Measurements from ENCODE around the gene SEPTIN11. TPM values are rescaled to one million over a fixed set of nuclear protein-coding genes. Genes with fewer than 3 reads are reported as not detected.
"Not testable (repeated sequence)": the region's sequence is repeated elsewhere in the genome, so short reads cannot be mapped to it uniquely, and the experiment has no call there.

Gene SEPTIN11
- total RNA-seq, 4 donors from 2014 or later: 10.4 to 56.6 (median 36.3) TPM

DNA sequence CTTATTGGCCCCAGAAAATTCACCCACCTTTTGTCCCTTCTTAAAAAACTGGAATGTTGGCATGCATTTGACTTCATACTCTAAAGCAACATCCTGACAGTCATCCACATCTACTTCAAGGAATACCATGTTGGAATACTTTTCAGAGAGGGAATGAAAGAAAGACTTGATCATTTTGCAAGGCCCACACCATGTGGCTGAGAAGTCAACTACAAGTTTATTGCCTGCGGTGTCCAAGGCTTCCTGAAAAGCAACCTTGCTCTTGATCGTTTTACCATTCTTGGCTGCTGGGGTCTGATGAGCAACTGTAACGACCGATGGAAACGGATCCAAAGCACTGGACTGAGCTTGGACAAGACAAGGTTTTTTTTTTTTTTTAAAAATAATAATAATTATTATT lies 9.3 kb downstream of the SEPTIN11 start:
- H3K27ac ChIP-seq: no peak overlapping the region
- no peaks in the 10 kb centered on the region for H3K9me3 ChIP-seq
- no peak for TF ChIP-seq POLR2A (IDR thresholded peaks at IDR 0.05)
- TF ChIP-seq, protein P1, sequence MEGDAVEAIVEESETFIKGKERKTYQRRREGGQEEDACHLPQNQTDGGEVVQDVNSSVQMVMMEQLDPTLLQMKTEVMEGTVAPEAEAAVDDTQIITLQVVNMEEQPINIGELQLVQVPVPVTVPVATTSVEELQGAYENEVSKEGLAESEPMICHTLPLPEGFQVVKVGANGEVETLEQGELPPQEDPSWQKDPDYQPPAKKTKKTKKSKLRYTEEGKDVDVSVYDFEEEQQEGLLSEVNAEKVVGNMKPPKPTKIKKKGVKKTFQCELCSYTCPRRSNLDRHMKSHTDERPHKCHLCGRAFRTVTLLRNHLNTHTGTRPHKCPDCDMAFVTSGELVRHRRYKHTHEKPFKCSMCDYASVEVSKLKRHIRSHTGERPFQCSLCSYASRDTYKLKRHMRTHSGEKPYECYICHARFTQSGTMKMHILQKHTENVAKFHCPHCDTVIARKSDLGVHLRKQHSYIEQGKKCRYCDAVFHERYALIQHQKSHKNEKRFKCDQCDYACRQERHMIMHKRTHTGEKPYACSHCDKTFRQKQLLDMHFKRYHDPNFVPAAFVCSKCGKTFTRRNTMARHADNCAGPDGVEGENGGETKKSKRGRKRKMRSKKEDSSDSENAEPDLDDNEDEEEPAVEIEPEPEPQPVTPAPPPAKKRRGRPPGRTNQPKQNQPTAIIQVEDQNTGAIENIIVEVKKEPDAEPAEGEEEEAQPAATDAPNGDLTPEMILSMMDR (IDR thresholded peaks at IDR 0.05): no peak
- no peaks in the 10 kb centered on the region for H3K27me3 ChIP-seq
- intact Hi-C loops (cut with DNase I): no loop called here
- H3K4me3 ChIP-seq: no peak overlapping the region
- no peaks in the 10 kb centered on the region for H3K36me3 ChIP-seq
- no peak for DNase-seq
- peaks cover 0 to 26% (median 0%) of the 10 kb centered on the region in 3 donors for H3K4me1 ChIP-seq
- 93 to 96% methylated on average over 5 of the region's 5 CpGs for WGBS, 2 donors

DNA sequence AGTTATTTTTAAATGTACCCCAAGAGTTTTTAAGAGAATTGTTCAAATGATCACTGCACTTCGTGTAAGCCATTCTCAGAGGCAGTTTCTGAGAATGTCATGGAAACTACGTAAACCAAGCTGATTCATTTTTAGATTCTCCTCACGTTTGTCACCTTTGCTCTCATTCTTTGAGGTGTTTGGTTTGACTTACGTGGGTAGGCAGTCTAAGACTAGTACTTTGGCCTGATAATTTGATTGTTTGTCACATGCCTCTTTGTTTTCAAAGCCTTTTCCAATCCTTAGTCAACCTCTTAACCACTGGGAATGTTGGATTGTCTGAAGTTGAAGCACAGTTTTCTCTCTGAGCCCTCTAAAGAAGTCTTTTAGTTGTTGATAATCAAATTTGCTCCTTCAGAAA lies 10.5 kb downstream of the SEPTIN11 start:
- intact Hi-C loops (cut with DNase I): loop anchor here (10.0 kb wide), 1 partner anchor 75 kb away; no protein-coding TSS in a partner anchor
- Histone ChIP-seq H3K9me3 (no peaks in the 10 kb centered on the region), H3K27me3 (no peaks in the 10 kb centered on the region), H3K4me3 (no peak overlapping the region), H3K4me1 (peaks cover 0 to 17% (median 0%) of the 10 kb centered on the region in 3 donors), H3K36me3 (no peaks in the 10 kb centered on the region), H3K27ac (no peak overlapping the region)
- WGBS, 2 donors: 79 to 81% methylated on average over 4 of the region's 4 CpGs
- no peak for DNase-seq
- TF ChIP-seq, protein P1 (IDR thresholded peaks at IDR 0.05): no peak
- no peak for TF ChIP-seq POLR2A (IDR thresholded peaks at IDR 0.05)

DNA sequence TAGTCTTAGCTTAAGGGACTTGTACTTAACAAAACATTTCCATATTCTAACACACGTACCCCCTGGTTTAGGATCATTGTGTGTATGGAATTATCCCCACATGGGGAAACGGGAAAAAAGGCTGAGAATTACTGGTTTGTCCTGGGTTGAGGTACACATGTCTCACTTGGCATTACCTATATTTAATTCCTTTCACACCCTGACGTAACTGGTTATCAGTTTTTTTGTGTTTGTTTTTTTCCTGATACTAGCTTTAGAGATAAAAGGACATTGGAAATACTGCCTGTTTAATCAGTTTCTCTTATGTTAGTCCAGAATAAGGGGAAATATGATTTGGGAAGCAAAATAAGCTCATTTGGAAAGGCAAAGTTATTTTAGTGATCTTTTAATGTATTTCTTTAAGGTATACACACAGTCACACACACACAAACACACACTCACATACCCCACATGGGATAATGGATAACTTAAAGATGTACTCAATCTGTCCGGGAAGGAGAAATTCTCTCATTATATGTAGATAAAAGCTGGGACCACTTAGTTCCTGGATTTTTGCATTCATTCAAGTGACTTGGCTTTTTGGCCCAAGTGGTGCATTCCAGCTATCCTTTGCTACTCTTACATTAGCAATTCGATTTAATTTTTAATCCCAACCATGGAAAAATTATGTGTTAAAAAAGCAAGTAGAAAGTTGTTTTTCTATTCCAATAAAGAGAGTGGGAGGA lies 13.0 kb downstream of the SEPTIN11 start:
- WGBS, 2 donors: 80 to 83% methylated on average over 5 of the region's 5 CpGs
- H3K4me3 ChIP-seq: no peak overlapping the region
- DNase-seq: no peak
- H3K36me3 ChIP-seq: no peaks in the 10 kb centered on the region
- intact Hi-C loops (cut with DNase I): loop anchor here (10.0 kb wide), 1 partner anchor 72 kb away; no protein-coding TSS in a partner anchor
- no peaks in the 10 kb centered on the region for H3K27me3 ChIP-seq
- H3K9me3 ChIP-seq: no peaks in the 10 kb centered on the region
- peaks cover 0 to 8% (median 0%) of the 10 kb centered on the region in 3 donors for H3K4me1 ChIP-seq
- TF ChIP-seq POLR2A (IDR thresholded peaks at IDR 0.05): no peak
- H3K27ac ChIP-seq: no peak overlapping the region

DNA sequence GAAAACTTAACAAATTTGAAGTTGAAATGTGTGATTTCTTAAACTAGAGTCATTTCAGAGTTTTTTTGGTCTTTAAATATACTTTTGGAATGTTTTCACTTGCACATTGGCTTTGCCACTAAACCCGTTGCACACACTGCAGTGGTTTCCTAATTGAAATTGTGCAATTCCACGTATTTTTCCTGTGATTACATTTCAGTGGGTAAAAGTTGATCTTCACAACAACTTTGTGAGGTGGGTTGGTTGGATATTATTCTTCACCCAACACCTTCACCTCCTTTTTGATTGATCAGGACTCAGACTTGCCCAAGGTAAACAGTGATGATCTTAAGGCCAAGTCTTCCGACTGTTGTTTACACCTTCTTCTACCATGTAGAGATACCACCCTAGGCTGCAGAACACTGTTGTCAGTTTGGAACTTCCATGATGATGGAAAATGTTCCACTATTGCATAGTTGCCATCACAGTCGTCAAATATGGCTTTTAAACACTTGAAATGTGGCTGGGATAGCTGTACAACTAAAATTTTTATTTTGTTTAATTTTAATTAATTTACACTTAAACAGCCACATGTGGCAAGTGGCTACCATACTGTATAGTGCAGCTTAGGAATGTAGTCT lies 13.7 kb downstream of the SEPTIN11 start:
- Histone ChIP-seq H3K4me3 (no peak overlapping the region), H3K4me1 (peaks cover 0 to 8% (median 0%) of the 10 kb centered on the region in 3 donors), H3K27me3 (no peaks in the 10 kb centered on the region), H3K27ac (no peak overlapping the region), H3K9me3 (no peaks in the 10 kb centered on the region), H3K36me3 (no peaks in the 10 kb centered on the region)
- DNase-seq: no peak
- WGBS, 2 donors: 76 to 81% methylated on average over 4 of the region's 4 CpGs
- TF ChIP-seq POLR2A (IDR thresholded peaks at IDR 0.05): no peak
- TF ChIP-seq, protein P1 (IDR thresholded peaks at IDR 0.05): no peak
- intact Hi-C loops (cut with DNase I): loop anchor here (10.0 kb wide), 1 partner anchor 72 kb away; no protein-coding TSS in a partner anchor

DNA sequence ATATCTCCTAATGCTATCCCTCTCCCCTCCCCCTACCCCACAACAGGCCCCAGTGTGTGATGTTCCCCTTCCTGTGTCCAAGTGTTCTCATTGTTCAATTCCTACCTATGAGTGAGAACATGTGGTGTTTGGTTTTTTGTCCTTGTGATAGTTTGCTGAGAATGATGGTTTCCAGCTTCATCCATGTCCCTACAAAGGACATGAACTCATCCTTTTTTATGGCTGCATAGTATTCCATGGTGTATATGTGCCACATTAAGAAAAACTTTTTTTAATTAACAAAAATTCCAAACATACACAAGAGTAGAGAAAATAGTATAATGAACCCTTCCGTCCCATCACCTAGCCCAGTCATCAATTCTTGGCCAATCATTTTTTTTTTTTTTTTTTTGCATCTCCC lies 14.4 kb downstream of the SEPTIN11 start:
- not testable (repeated sequence) for H3K36me3 ChIP-seq, H3K9me3 ChIP-seq, H3K27me3 ChIP-seq, H3K27ac ChIP-seq, H3K4me3 ChIP-seq, DNase-seq, H3K4me1 ChIP-seq
- intact Hi-C loops (cut with DNase I): loop anchor here (10.0 kb wide), 1 partner anchor 71 kb away; no protein-coding TSS in a partner anchor
- WGBS, 2 donors: 100% methylated on average over 1 of the region's 1 CpG

DNA sequence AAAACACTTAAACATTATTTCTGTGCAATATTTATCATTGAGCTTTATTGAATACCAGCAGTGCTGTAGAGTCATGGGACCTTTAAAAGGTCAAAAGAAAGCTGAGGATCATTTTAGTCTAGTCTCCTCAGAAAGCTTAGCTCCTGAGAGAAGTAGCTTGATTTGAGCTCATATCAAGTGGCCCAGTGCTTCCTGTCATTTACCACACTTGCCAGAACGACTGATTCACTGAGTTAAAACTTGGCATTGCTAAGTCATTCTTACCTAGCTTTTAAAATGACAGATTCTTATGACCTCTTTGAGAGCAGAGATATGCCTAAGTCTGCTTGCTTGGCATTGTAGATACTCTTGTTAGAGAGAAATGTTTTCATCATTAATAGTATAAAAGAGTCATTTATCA lies 15.2 kb downstream of the SEPTIN11 start:
- intact Hi-C loops (cut with DNase I): loop anchor here (10.0 kb wide), 1 partner anchor 70 kb away; no protein-coding TSS in a partner anchor
- WGBS, 2 donors: 18 to 53% methylated on average over 1 of the region's 1 CpG
- no peak for DNase-seq

More for the DNA sequence above, 15.2 kb downstream of the SEPTIN11 start:
- TF ChIP-seq, protein P1 (IDR thresholded peaks at IDR 0.05): no peak
- no peak for TF ChIP-seq POLR2A (IDR thresholded peaks at IDR 0.05)
- no peaks in the 10 kb centered on the region for H3K27me3 ChIP-seq
- no peak overlapping the region for H3K27ac ChIP-seq
- no peaks in the 10 kb centered on the region for H3K36me3 ChIP-seq
- H3K9me3 ChIP-seq: no peaks in the 10 kb centered on the region
- H3K4me3 ChIP-seq: no peak overlapping the region
- peaks cover 0 to 8% (median 0%) of the 10 kb centered on the region in 3 donors for H3K4me1 ChIP-seq
